ENCODE results near the gene C10orf90. TPM values are rescaled to one million over a fixed set of nuclear protein-coding genes. Genes with fewer than 3 reads are reported as not detected.

The C10orf90 gene
- total and polyA plus RNA-seq, 11 donors = not detected

- H3K36me3 ChIP-seq = no peaks in the 10 kb centered on the region
Measured at GRCh38 chr10:126478546-126478945, 191.9 kb downstream of the C10orf90 start.

GRCh38 chr10:126476246-126476645 lies 194.2 kb downstream of the C10orf90 start:
- TF ChIP-seq CTCF (IDR thresholded peaks at IDR 0.05) = peak in 4 of 12 donors; percentile 21 to 48 (median 26)
- TF ChIP-seq POLR2A (IDR thresholded peaks at IDR 0.05) = no peak
- no peaks in the 10 kb centered on the region for H3K36me3 ChIP-seq
- H3K4me1 ChIP-seq = peaks cover 0 to 11% (median 0%) of the 10 kb centered on the region in 12 donors
- H3K4me3 ChIP-seq = no peak overlapping the region
- peaks cover 0 to 11% (median 0%) of the 10 kb centered on the region in 9 donors for H3K27me3 ChIP-seq
- peak in 3 of 4 donors; percentile 36 to 84 (median 44) for ATAC-seq
- 28 to 39% (median 34%) methylated on average over 11 of the region's 11 CpGs for WGBS, 4 donors
- DNase-seq = peak in 3 of 5 donors; percentile 28 to 44 (median 36)
- H3K27ac ChIP-seq = no peak overlapping the region
- intact Hi-C loops (cut with DNase I) = no loop called here
- H3K9me3 ChIP-seq = peaks cover 0 to 4% (median 0%) of the 10 kb centered on the region in 12 donors

More at GRCh38 chr10:126478546-126478945, 191.9 kb downstream of the C10orf90 start:
- DNase-seq (no peak), ATAC-seq (no peak)
- intact Hi-C loops (cut with DNase I) = no loop called here
- Histone ChIP-seq H3K27me3 (peaks cover 0 to 4% (median 0%) of the 10 kb centered on the region in 9 donors), H3K4me1 (peaks cover 0 to 11% (median 0%) of the 10 kb centered on the region in 12 donors), H3K27ac (no peak overlapping the region), H3K9me3 (peaks cover 0 to under 1% (median 0%) of the 10 kb centered on the region in 12 donors), H3K4me3 (no peak overlapping the region)
- WGBS, 4 donors = 49 to 56% (median 50%) methylated on average over 6 of the region's 6 CpGs
- TF ChIP-seq POLR2A (IDR thresholded peaks at IDR 0.05) = no peak
- no peak for TF ChIP-seq CTCF (IDR thresholded peaks at IDR 0.05)

GRCh38 chr10:126475074-126475691 lies 195.3 kb downstream of the C10orf90 start:
- TF ChIP-seq POLR2A (IDR thresholded peaks at IDR 0.05) (no peak), CTCF (IDR thresholded peaks at IDR 0.05) (no peak)
- intact Hi-C loops (cut with DNase I) = no loop called here
- H3K4me3 ChIP-seq = no peak overlapping the region
- H3K27me3 ChIP-seq = peaks cover 0 to 10% (median 0%) of the 10 kb centered on the region in 9 donors
- WGBS, 4 donors = 85 to 90% (median 88%) methylated on average over 6 of the region's 6 CpGs
- H3K36me3 ChIP-seq = no peaks in the 10 kb centered on the region
- H3K9me3 ChIP-seq = peaks cover 0 to 4% (median 0%) of the 10 kb centered on the region in 12 donors
- no peak for ATAC-seq
- no peak overlapping the region for H3K27ac ChIP-seq
- no peak for DNase-seq
- peaks cover 0 to 11% (median 0%) of the 10 kb centered on the region in 12 donors for H3K4me1 ChIP-seq

- no peak for TF ChIP-seq POLR2A (IDR thresholded peaks at IDR 0.05)
- TF ChIP-seq CTCF (IDR thresholded peaks at IDR 0.05) = no peak
- ATAC-seq (no peak), DNase-seq (no peak)
- WGBS, 4 donors = 88 to 96% (median 93%) methylated on average over 6 of the region's 6 CpGs
- H3K27ac ChIP-seq = no peak overlapping the region
- peaks cover 0 to 10% (median 0%) of the 10 kb centered on the region in 9 donors for H3K27me3 ChIP-seq
- intact Hi-C loops (cut with DNase I) = no loop called here
- peaks cover 0 to 11% (median 0%) of the 10 kb centered on the region in 12 donors for H3K4me1 ChIP-seq
- H3K9me3 ChIP-seq = peaks cover 0 to 4% (median 0%) of the 10 kb centered on the region in 12 donors
- H3K36me3 ChIP-seq = no peaks in the 10 kb centered on the region
- no peak overlapping the region for H3K4me3 ChIP-seq
Measured at GRCh38 chr10:126474031-126474430, 196.5 kb downstream of the C10orf90 start.
